Stimulated activated CD8-positive, alpha-beta memory T cell treated with anti-CD3 and anti-CD28 coated beads, Interleukin-15, amount 100 ng/mL, for 48 hours (primary cell): ENCODE measurements around the gene TMEM183A.

Experiments used
- DNase-seq, 2 donors: peaks; one replicate each; pipeline ENCODE4 v3.0.0-alpha.2; 2020; ENCODE audit warnings: low read depth in 2 of 2

The TMEM183A gene

GRCh38 chr1:203045821-203046594, 38.8 kb downstream of the TMEM183A start:
- no peak for DNase-seq

GRCh38 chr1:203046984-203047630, 39.9 kb downstream of the TMEM183A start:
- DNase-seq = no peak

GRCh38 chr1:203048086-203048485, 40.9 kb downstream of the TMEM183A start:
- DNase-seq = no peak

- DNase-seq = no peak
Observed at GRCh38 chr1:203048555-203049051, 41.4 kb downstream of the TMEM183A start.

DNA sequence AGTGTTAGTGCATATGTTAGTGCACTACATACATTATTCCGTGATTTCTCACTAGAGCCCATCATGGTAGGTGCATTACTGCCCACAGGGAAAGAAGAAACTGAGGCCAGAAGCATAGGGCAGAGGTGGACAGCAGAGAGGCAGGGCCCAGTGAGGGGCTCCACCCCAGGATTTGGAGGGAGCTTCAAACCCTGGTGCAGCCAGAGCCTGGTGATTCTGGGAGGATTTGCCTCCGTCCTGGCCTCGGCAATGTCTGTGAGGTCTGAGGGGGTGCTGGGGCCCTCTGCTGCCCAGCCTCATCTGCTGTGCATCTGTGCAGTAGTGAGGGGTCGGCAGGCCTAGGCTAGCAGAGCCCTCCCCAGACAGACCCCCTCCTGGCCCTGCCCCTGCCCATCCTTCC, 41.9 kb downstream of the TMEM183A start:
- DNase-seq = no peak

GRCh38 chr1:203049576-203050180, 42.5 kb downstream of the TMEM183A start:
- DNase-seq = no peak

DNA sequence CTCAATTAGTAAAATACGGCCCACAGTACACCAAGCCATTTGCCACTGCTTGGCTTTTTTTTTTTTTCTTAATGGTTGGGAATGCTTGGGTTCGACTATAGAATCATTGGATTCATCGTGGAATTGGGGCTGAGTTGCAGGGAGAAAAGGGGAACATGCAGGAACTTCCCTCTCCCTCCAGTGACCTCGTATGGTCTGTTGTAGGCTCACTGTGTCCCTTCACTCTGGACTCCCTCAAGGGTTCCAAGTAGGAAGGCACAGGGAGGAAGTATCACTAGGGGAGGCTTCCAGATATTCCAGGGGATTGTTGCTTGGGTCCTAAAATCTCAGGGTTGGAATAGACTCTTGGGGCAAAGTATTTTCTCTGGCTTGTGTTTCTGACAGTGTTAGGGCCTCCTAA, 43.7 kb downstream of the TMEM183A start:
- DNase-seq = no peak

DNA sequence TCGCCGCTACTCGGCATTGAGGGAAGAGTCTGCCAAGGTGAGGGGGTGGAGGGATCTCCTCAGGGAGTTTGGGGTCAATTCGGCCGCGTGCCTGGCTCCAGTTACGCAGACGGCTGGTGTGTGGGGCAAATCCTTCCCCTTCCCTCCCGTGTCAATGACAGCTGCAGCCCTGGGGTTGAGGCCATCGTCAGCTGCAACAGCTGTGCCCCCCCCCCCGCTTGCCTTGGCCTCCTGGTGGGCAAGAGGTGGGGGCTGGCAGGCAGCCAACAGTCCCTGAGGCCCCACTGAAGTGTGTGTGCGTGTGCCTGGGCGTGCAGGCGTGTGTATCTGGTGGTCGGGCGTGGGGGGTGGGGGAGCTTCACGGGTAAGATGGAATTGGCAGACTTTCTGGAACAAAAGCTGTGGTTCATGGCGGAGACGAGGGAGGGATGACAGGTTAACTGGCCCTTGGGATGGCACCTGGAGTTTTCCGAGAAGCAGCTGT, 44.7 kb downstream of the TMEM183A start:
- DNase-seq = no peak

DNA sequence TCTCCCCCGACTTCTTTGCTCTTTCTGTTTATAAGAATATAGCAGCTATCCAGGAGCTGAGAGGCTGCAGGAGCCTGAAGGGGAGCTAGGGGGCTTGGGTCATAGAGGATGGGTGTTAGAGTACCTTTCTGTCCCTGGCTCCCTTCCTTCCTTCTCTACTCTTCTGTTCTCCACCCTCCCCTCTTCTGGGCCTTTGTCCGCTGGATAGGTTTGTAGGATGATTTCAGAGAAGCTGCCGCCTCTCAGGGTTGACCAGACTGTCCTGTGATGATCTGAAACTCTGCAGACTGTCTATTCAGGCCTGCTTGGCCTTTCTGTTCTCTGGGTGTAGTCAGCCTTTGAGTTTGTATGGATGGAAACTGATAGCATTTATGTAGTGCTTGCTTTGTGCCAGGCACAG, 45.4 kb downstream of the TMEM183A start:
- DNase-seq = no peak

- DNase-seq = no peak
Observed at GRCh38 chr1:203054184-203054583, 47.0 kb downstream of the TMEM183A start.

DNA sequence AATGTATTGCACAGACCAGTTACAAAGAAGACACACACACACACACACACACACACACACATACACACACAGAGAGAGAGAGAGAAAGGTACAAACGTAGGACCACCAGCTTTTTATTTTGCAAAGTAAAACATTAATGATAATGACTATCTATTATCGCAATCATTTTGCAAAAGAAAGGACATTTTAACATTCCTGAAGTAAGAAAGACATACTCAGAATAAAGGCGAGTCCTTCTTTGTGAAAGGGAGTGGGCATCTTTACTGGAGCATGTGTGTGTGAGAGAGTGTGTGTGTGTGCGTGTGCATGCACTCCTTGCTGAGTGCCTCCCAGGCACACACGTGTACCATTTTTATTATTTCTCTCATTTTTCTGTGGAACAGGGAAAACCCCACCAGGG, 47.5 kb downstream of the TMEM183A start:
- no peak for DNase-seq

DNA sequence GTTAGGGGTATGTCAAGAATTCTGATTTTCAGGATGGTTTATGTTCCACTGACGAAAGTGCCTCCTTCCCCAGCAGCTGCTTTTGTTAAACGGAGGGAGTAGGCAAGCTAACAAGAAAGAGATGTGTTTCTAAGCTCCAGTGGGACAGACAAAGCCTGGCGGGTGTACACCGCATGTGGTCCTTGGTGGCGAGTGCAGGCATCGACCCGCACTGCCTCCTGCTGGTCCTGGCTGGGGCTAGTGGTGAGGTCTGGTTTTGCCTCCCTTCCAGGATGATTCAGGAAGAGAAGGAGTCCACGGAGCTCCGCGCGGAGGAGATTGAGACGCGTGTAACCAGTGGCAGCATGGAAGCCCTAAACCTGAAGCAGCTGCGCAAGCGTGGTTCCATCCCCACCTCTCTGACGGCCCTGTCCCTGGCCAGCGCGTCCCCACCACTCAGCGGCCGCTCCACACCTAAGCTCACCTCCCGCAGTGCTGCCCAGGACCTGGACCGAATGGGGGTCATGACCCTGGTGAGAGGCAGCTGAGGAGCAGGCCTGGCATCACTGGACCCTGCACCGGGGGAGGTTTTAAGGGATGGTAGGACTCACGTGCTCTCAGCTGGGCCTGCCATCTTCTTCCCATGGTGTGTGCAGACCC, 48.1 kb downstream of the TMEM183A start:
- DNase-seq = no peak

GRCh38 chr1:203056012-203056411, 48.8 kb downstream of the TMEM183A start:
- DNase-seq = no peak

DNA sequence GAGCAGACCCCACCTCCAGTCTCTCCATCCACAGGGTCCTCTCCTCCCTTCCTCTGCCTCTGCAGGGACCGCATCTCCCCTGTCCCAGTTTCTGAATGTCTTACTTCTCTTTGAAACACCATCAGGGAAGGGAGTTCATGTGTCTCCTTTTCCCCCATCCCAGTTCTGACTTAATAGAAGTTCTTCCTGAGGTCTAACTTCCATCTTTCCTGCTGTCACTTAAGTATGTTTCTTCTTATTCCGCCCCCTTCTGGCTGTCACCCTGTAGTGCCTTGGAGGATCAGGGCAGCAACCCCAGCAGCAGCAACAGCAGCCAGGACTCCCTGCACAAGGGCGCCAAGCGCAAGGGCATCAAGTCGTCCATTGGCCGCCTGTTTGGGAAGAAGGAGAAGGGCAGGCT, 49.3 kb downstream of the TMEM183A start:
- no peak for DNase-seq

- DNase-seq = no peak
Observed at GRCh38 chr1:203057911-203058675, 50.9 kb downstream of the TMEM183A start.

DNA sequence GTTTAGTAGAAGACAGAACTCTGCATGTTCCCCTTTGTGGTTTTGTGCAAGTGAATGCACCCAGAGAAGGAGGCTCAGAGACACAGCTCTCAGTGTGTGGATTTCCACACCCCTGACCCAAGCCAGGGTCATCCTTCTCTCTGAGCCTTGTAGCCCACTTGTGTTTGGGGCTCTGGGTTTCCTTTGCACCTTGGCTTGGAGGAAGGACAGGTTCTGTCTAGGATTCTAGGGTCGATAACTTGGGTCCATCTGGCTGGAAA, 51.4 kb downstream of the TMEM183A start:
- DNase-seq = no peak

DNA sequence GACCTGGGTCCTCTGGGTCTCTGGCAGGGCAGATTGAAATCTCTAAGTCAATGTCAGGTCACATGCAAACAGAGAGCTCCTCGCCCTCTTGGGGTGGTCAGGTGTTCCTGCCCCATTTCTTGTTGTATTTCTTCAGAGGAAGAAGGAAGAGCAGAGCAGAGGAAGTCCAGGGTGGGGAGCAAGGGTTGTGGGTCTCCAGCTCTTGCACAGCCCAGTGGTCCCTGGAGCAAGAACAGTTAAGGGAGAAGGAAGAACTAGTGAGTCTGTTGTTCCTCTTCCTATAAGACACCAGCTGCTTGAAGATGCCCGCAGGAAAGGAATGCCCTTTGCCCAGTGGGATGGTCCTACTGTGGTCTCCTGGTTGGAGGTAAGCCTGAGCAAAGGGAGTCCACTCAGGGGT, 52.3 kb downstream of the TMEM183A start:
- DNase-seq = no peak

- DNase-seq = no peak
Observed at GRCh38 chr1:203060115-203060514, 52.9 kb downstream of the TMEM183A start.

DNA sequence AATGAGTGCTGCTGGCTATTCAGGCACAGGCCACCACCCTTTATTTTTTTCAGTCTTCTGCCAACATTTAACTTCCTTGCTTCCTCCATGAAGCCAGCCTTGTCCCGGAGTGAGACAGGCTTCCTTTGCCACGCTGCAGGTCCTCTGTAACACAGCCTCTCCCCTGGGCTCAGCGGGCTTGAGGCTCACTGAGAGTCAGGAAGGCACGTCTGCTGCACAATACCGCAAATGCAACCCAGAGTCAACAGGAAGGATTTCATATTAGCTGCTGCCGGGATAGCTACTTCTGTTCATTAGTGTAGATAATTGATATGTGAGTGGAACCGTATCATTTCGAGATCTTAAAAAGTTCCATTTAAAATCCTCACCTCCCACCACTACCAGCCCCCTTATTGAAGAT, 56.1 kb downstream of the TMEM183A start:
- no peak for DNase-seq

- DNase-seq = no peak
Observed at GRCh38 chr1:203065191-203065590, 58.0 kb downstream of the TMEM183A start.

- no peak for DNase-seq
Observed at GRCh38 chr1:203065986-203066385, 58.8 kb downstream of the TMEM183A start.

GRCh38 chr1:203066965-203067364, 59.8 kb downstream of the TMEM183A start:
- no peak for DNase-seq
